OCI-LY7 (cell line): Measurements from ENCODE around the gene MACROD2.

Experiments used
- EZH2phosphoT487 ChIP-seq: fragments of 200-600 bp; sonication (generic); IDR thresholded peaks from 2 replicates; pipeline ENCODE4 v1.6.1; 2018; ENCODE audit warnings: low read depth, borderline replicate concordance, mild to moderate bottlenecking, mixed run types, antibody characterized with exemption, low read length, moderate library complexity, mixed read lengths
- TF ChIP-seq, protein P1 (sequence below): fragments of 200-600 bp; sonication (generic); conservative IDR thresholded peaks from 2 replicates; pipeline ENCODE4 v1.5.1; 2014; ENCODE audit warnings: mild to moderate bottlenecking, antibody characterized with exemption, low read length, moderate library complexity, mixed read lengths

DNA sequence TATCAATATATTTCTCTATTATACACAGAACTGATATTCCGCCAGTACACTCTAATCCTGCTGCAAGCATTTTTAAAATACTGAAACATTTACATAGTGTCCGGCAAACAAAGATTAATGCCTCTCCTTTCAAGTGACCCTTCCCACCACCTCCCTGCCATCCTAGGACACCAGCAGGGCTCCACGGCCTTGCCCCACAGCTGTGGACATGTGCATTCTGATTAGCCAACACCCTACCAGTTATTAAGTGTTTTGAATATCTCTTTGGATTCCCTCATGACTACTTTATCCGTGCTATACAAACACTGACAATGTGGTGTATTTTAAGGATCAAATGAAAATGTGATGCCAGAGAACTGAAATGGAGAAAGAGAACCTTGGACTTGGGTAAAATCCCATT lies 1962.8 kb downstream of the MACROD2 start:
- TF ChIP-seq, protein P1, sequence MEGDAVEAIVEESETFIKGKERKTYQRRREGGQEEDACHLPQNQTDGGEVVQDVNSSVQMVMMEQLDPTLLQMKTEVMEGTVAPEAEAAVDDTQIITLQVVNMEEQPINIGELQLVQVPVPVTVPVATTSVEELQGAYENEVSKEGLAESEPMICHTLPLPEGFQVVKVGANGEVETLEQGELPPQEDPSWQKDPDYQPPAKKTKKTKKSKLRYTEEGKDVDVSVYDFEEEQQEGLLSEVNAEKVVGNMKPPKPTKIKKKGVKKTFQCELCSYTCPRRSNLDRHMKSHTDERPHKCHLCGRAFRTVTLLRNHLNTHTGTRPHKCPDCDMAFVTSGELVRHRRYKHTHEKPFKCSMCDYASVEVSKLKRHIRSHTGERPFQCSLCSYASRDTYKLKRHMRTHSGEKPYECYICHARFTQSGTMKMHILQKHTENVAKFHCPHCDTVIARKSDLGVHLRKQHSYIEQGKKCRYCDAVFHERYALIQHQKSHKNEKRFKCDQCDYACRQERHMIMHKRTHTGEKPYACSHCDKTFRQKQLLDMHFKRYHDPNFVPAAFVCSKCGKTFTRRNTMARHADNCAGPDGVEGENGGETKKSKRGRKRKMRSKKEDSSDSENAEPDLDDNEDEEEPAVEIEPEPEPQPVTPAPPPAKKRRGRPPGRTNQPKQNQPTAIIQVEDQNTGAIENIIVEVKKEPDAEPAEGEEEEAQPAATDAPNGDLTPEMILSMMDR = no peak
- no peak for TF ChIP-seq EZH2phosphoT487
